K562 (cell line): ENCODE results near the gene BIRC5. TPM values are rescaled to one million over a fixed set of nuclear protein-coding genes. Genes with fewer than 3 reads are reported as not detected.

Experiments
- ESRRB ChIP-seq: fragments of 250-450 bp; sonication (Bioruptor Pico); IDR thresholded peaks from 2 replicates; pipeline ENCODE4 v1.5.0; 2020; ENCODE audit warnings: mild to moderate bottlenecking, moderate library complexity, borderline replicate concordance
- FOXA3 ChIP-seq, 2 experiments: fragments of 450-650 bp in 1 of 2; sonication (generic) in 1 of 2; formaldehyde crosslinking; IDR thresholded peaks in 1 of 2; conservative IDR thresholded peaks in 1 of 2; 2 replicates each; pipeline versions ENCODE4 v1.4.0 to v1.8.0; 2020 to 2022; ENCODE audit warnings: mild to moderate bottlenecking in 2 of 2, missing genetic modification reagents in 1 of 2
- MCM2 ChIP-seq: fragments of 450-650 bp; IDR thresholded peaks from 2 replicates; pipeline ENCODE4 v1.6.1; 2017; ENCODE audit warnings: low read depth, mild to moderate bottlenecking
- NCOR1 ChIP-seq: fragments of 450-650 bp; IDR thresholded peaks from 2 replicates; pipeline ENCODE4 v1.6.1; 2016; ENCODE audit warnings: mild to moderate bottlenecking, moderate library complexity
- NFE2L1 ChIP-seq: fragments of 450-650 bp; IDR thresholded peaks from 2 replicates; pipeline ENCODE4 v1.6.1; 2016; ENCODE audit warnings: missing genetic modification characterization, low read depth, mild to moderate bottlenecking, missing compliant biosample characterization, moderate library complexity, borderline replicate concordance
- NR2F6 ChIP-seq: fragments of 450-650 bp; formaldehyde crosslinking; IDR thresholded peaks from 2 replicates; pipeline ENCODE4 v1.4.0; 2020; ENCODE audit warnings: mild to moderate bottlenecking
- RNF2 ChIP-seq: sonication (generic); IDR thresholded peaks from 2 replicates; pipeline ENCODE4 v1.6.1; 2016
- U2AF1 ChIP-seq: fragments of 200-400 bp; formaldehyde crosslinking; optimal IDR thresholded peaks from 2 replicates; pipeline ENCODE3; 2017; ENCODE audit warnings: mild to moderate bottlenecking, low read depth, low read length, moderate library complexity
- polyA plus RNA-seq, 8 experiments: library from polyadenylated mRNA; depleted of rRNA in 4 of 8; stranded (reverse) in 5 of 8; unstranded in 3 of 8; fragments of >200 nt; fragmentation: Nextera tagmentation in 2 of 8; fragmentation: Illumina TruSeq in 1 of 8; extraction: Ambion mirVana in 2 of 8; extraction: Trizol in 1 of 8; gene quantifications; 2 replicates each; pipeline versions ENCODE4 v1.2.1 to v1.2.3, GENCODE V29; 2011 to 2014; ENCODE audit warnings: inconsistent platforms in 1 of 8, missing spikeins in 1 of 8
- total RNA-seq, 7 experiments: library from RNA; depleted of rRNA in 6 of 7; stranded (reverse); fragments of >200 nt in 6 of 7; fragmentation: Illumina TruSeq in 2 of 7; extraction: Trizol in 2 of 7; gene quantifications; 2 replicates each; pipeline versions ENCODE4 v1.2.1 to v1.2.3, GENCODE V29; 2011 to 2021; ENCODE audit warnings: low replicate concordance in 1 of 7
- TF ChIP-seq, protein P1 (sequence below): fragments of 450-650 bp; IDR thresholded peaks from 2 replicates; pipeline ENCODE4 v1.6.1; 2016; ENCODE audit warnings: low read depth, mild to moderate bottlenecking, moderate library complexity
- TF ChIP-seq, protein P2 (sequence below), 2 experiments: fragments of 450-650 bp in 1 of 2; sonication (generic) in 1 of 2; formaldehyde crosslinking in 1 of 2; IDR thresholded peaks; 2 replicates each; pipeline versions ENCODE4 v1.7.1 to v1.9.0; 2016 to 2022; ENCODE audit warnings: inconsistent platforms in 1 of 2, mild to moderate bottlenecking in 1 of 2, missing genetic modification reagents in 1 of 2
- TF ChIP-seq, protein P3 (sequence below), 3 experiments: fragments of 200-800 bp in 1 of 3; sonication (Bioruptor generic) in 1 of 3; sonication (generic) in 1 of 3; formaldehyde crosslinking in 1 of 3; IDR thresholded peaks; 2 replicates each; pipeline versions ENCODE4 v1.6.1 to v1.8.0; 2016 to 2022; ENCODE audit warnings: mild to moderate bottlenecking in 2 of 3, missing compliant biosample characterization in 2 of 3, missing genetic modification characterization in 2 of 3, missing genetic modification reagents in 1 of 3
- TF ChIP-seq, protein P4 (sequence below): fragments of 250-450 bp; sonication (Bioruptor Pico); IDR thresholded peaks from 2 replicates; pipeline ENCODE4 v1.8.0; 2021; ENCODE audit warnings: borderline replicate concordance, mild to moderate bottlenecking, moderate library complexity; ENCODE audit not compliant: poor library complexity, severe bottlenecking

The BIRC5 gene
- total and polyA plus RNA-seq, 9 of the 15 experiments (the other 6 are each of a cell fraction or from before 2014, with no cell fraction given): 64.4 to 140 (median 101) TPM

DNA sequence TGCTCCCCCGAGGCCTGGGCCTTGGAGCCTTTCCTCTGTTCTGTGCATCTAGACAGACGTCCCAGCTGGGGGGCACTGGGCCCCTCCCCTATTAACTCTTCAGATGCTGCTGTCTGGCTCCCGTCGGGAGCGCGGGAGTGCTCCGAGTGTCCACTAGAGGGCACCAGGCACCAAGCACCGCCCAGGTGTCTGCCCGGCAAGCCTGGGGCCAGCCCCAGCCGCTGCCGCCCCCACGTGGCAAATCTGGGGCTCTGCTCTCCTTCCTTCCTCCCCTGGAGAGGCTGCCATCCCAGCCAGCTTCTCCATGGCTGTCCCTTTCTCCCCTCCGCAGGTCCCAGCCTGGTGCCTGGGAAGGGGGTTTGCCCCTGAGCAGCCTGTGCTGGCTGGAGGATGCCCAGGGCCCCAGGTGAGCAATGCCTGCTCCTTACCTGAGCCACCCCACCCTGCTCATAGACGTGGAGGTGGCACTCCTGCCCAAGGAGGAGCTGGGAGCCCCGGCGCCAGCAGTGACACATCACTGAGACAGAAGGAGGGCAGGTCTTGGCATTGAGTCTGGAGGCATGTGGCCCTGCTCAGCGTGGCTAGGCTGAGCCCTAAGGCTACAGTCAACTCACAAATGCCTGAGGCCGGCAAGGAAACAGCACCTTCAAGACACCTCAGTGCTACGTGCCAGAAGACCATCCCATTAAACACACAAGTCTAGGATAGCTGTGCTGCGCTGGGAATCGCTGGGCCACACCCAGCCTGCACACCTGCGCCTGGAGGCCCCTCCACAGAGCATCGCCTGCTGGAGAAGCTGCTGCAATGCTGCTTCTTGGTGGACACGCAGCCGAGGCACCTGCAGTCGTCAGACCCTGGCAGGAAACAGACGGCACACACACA lies 37.1 kb downstream of the BIRC5 start (continued):
- TF ChIP-seq, protein P1, sequence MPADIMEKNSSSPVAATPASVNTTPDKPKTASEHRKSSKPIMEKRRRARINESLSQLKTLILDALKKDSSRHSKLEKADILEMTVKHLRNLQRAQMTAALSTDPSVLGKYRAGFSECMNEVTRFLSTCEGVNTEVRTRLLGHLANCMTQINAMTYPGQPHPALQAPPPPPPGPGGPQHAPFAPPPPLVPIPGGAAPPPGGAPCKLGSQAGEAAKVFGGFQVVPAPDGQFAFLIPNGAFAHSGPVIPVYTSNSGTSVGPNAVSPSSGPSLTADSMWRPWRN: no peak
- no peak for TF ChIP-seq RNF2
- TF ChIP-seq, protein P2, sequence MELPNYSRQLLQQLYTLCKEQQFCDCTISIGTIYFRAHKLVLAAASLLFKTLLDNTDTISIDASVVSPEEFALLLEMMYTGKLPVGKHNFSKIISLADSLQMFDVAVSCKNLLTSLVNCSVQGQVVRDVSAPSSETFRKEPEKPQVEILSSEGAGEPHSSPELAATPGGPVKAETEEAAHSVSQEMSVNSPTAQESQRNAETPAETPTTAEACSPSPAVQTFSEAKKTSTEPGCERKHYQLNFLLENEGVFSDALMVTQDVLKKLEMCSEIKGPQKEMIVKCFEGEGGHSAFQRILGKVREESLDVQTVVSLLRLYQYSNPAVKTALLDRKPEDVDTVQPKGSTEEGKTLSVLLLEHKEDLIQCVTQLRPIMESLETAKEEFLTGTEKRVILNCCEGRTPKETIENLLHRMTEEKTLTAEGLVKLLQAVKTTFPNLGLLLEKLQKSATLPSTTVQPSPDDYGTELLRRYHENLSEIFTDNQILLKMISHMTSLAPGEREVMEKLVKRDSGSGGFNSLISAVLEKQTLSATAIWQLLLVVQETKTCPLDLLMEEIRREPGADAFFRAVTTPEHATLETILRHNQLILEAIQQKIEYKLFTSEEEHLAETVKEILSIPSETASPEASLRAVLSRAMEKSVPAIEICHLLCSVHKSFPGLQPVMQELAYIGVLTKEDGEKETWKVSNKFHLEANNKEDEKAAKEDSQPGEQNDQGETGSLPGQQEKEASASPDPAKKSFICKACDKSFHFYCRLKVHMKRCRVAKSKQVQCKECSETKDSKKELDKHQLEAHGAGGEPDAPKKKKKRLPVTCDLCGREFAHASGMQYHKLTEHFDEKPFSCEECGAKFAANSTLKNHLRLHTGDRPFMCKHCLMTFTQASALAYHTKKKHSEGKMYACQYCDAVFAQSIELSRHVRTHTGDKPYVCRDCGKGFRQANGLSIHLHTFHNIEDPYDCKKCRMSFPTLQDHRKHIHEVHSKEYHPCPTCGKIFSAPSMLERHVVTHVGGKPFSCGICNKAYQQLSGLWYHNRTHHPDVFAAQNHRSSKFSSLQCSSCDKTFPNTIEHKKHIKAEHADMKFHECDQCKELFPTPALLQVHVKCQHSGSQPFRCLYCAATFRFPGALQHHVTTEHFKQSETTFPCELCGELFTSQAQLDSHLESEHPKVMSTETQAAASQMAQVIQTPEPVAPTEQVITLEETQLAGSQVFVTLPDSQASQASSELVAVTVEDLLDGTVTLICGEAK (IDR thresholded peaks at IDR 0.05): no peak
- TF ChIP-seq, protein P2 (CRISPR knock-in tag; IDR thresholded peaks at IDR 0.05): no peak
- TF ChIP-seq, protein P3, sequence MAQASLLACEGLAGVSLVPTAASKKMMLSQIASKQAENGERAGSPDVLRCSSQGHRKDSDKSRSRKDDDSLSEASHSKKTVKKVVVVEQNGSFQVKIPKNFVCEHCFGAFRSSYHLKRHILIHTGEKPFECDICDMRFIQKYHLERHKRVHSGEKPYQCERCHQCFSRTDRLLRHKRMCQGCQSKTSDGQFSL (CRISPR knock-in tag; IDR thresholded peaks at IDR 0.05): 0 out of 2 replicates have a peak, but pooled peaks have one; percentile 42
- TF ChIP-seq, protein P3 (tag; IDR thresholded peaks at IDR 0.05): no peak
- TF ChIP-seq U2AF1: no peak
- TF ChIP-seq NR2F6 (CRISPR knock-in tag): no peak
- TF ChIP-seq NCOR1: no peak
- no peak for TF ChIP-seq NFE2L1
- no peak for TF ChIP-seq ESRRB (CRISPR knock-in tag)
- no peak for TF ChIP-seq FOXA3 (CRISPR knock-in tag; conservative IDR thresholded peaks at IDR 0.05 in 1 of 2, IDR thresholded peaks at IDR 0.05 in 1 of 2)
- TF ChIP-seq MCM2: no peak
- TF ChIP-seq, protein P4, sequence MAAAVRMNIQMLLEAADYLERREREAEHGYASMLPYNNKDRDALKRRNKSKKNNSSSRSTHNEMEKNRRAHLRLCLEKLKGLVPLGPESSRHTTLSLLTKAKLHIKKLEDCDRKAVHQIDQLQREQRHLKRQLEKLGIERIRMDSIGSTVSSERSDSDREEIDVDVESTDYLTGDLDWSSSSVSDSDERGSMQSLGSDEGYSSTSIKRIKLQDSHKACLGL (CRISPR knock-in tag): no peak
